Measurements from ENCODE around the gene WAC.
A peak's percentile ranks its signal among the peaks of the same experiment; 100 is the strongest.

The WAC gene

GRCh38 chr10:28533571-28534304, 820 bp downstream of the WAC start:
- DNase-seq: peak; percentile 70

- DNase-seq: no peak
Measured at GRCh38 chr10:28535846-28536245, 2.9 kb downstream of the WAC start.

GRCh38 chr10:28538595-28538994, 5.7 kb downstream of the WAC start:
- no peak for DNase-seq

DNA sequence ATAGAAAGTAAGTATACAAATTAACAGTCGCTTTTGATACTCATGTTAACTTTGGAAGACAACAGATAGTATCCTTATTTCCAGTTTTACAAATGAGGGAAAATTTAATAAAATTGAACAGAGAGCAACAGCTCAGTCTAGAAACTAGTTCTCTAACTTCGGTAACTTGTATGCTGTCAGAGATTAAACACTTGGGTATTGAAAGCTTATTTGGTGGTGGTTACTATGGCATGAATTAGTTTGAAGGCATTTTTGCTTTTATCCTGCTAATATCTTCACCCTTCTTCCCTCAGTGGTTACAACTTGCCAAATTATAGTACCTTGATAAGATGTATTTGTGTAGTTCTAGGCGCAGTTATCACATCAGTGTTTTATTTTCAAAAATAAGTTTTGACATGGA, 7.2 kb downstream of the WAC start:
- DNase-seq: no peak

GRCh38 chr10:28541717-28542365, 8.9 kb downstream of the WAC start:
- no peak for DNase-seq

DNA sequence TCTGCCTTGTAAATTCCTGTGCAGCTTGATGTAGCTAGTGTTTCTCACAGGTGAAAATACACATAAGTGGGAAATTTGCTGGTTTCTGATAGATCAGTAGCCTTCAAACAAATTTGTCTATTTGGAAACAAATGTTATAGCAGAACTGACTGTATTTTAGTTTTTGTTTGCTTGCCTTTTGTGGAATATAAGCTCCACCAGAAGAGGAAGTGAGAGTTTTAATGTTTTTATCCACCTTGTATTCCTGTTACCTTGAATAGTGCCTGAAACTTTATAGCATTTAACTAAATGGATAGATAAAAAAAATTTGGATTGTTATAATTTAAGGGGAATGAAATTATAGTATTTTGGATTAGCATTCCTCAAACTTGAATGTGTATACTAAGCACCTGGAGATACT, 9.8 kb downstream of the WAC start:
- no peak for DNase-seq

- no peak for DNase-seq
Measured at GRCh38 chr10:28544058-28544457, 11.1 kb downstream of the WAC start.

- DNase-seq: no peak
Measured at GRCh38 chr10:28545967-28546644, 13.2 kb downstream of the WAC start.

DNA sequence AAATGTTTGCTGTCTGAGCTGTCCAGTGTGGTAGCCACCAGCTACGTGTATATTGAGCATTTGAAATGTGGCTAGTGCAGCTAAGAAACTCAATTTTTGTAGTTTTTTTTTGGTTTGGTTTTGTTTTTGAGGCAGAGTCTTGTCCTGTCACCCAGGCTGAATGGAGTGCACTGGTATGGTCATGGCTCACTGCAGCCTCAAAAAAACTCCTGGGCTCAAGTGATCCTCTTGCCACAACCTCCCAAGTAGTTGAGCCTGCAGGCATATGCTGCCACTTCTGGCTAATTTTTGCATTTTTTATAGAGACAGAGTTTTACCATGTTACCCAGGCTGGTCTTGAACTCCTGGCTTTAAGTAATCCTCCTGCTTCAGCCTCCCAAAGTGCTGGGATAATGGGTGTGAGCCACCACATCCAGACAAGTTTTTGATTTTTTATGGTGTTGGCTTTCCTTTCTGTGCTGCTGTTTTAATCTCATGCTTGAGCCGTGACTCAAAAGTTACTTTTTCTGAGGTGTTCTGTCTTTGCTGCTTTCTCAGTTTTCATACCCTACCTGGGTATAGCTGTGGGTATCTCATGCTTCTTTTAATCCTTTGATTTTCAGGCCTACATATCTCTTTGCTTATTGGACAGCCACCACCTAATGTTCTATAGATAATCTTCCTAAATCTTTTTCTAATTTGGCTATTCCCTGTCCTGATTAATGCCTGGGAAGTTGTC, 16.0 kb downstream of the WAC start:
- DNase-seq: no peak

- no peak for DNase-seq
Measured at GRCh38 chr10:28551086-28551485, 18.2 kb downstream of the WAC start.

- DNase-seq: no peak
Measured at GRCh38 chr10:28552775-28553174, 19.9 kb downstream of the WAC start.

- no peak for DNase-seq
Measured at GRCh38 chr10:28554009-28554408, 21.1 kb downstream of the WAC start.

GRCh38 chr10:28554952-28555351, 22.0 kb downstream of the WAC start:
- DNase-seq: no peak

DNA sequence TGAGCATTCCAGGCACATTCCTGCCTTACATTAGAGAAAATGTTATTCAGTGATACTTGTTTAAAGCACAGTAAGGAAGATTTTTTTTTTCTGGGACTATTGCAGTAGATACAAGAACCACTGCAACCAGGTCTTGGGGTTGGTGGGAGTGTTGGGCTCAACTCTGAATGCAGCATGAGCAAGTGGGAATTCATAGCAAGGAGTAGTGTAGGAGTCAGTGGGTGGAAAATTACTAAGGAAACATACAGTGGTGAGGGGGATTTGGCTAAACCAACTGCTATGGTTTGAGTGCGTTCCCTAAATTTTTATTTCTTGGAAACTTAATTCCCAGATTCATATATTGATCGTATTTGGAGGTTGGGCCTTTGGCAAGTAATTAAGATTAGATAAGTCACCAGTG, 22.4 kb downstream of the WAC start:
- DNase-seq: no peak

DNA sequence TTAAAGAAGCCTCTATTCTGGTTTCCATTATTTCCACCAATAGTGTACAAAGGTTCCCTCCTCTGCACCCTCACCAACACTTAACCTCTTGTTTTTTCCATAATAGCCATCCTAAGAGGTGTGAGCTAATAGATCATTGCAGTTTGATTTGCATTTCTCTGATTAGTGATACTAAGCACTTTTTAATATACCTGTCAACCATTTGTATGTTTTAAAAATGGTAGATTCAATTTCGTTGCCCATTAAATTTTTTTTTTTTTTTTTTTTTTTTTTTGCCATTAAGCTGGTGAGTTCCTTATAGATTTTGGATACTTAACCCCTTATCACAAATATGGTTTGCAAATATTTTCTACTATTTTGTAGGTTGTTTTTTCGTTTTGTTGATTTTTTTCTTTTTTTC, 23.2 kb downstream of the WAC start:
- DNase-seq: no peak

- no peak for DNase-seq
Measured at GRCh38 chr10:28558186-28558585, 25.3 kb downstream of the WAC start.

GRCh38 chr10:28558923-28559508, 26.1 kb downstream of the WAC start:
- no peak for DNase-seq

GRCh38 chr10:28559618-28560017, 26.7 kb downstream of the WAC start:
- no peak for DNase-seq

DNA sequence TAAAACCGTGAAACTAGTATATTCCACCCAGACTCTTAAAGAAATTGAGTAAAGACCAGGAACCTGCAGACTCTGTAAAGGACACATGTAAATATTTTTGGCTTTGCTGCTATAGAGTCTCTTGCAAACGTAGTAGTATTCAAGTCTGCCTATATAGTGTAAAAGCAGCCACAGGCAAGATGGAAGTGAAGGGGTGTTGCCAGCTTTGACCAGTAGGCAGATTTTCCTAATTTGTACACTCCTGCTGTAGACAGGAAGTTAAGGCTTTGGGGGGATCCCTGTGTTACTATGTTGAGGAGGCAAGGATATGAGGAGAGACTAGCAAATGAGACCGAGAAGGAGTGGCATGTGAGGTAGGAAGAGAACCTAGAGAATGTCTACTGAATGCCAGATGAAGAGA, 27.7 kb downstream of the WAC start:
- DNase-seq: no peak

GRCh38 chr10:28561531-28561930, 28.6 kb downstream of the WAC start:
- DNase-seq: no peak

GRCh38 chr10:28564905-28565304, 32.0 kb downstream of the WAC start:
- DNase-seq: no peak

DNA sequence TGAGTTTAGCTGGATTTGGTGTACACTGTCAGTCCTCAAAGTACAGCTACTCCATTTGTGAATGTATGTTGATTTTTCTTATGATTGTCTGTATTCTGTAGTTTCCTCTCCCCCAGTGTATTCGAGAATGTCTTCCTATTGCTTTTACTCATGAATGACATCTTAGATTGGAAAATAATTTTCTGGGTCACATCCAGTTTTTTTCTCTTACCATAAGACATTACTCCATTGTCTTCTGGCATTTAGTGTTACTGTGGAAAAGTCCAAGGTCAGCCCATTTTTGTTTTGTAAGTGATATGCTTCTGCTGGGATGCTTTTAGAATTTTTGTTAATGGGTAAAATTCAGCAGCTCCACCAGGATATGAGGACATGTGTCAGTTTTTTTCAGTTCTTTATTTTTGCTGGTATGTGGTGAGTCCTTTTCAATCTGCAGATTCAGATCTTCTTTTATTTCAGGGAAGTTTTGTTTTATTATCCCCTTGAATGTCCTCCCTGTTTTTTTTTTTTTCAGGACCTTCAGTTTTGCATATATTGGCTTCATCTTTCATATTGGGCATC, 33.6 kb downstream of the WAC start:
- DNase-seq: no peak
